Hematopoietic multipotent progenitor cell treated with erythropoietin and hydrocortisone succinate and interleukin-3 and kit ligand, for 4 days (in vitro differentiated cells): ENCODE results near the gene FAM181A.

Experiments
- DNase-seq: peaks from one replicate; pipeline ENCODE4 v3.0.0-alpha.2; 2015

The FAM181A gene

DNA sequence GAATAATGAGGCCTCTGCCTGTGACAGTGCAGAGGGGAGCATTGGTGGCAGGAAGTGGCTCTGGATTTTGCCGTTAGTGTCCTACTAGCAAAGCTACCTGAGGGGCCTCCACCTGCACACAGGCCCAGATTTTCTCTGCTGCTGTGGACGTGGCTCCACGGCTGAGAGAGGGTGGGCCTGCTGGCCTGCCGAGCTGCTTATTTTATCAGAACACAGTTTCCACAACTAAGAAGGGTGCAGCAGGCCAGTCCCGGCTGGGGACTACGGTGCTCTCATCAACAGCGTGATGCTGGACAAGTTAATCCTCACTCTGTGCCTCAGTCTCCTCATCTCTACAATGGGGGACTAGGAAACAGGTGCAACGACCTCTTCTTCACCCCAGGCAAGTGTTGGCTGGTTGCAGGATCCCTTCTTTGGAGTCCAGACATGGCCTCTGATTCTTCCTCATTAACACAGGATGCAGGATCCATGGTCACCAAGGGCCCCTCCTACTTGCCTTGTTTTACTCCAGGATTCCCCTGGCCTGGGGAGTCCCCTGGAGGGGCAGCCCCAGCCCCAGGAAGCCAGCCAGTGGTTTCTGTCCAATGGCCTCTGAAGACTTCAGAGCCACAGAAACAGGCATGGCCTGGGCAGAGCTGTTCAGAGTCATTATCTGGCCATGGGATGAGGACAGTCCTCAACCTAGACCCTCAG, 3.3 kb downstream of the FAM181A start:
- no peak for DNase-seq

DNA sequence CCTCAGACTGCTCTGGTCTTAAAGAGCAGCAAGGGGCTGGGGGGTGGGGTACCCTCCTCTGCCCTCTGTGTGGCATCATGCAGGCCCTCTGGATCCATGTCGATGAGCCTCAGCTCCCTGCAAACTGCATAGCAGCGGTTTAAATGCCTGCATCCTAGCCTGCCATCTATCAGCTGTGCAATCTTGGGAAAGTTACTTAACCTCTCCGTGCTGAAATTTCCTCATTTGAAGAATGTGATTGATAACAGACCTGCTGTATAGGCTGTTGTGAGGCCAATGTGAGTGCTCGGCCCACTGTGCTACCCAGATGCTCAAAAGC, 3.8 kb downstream of the FAM181A start:
- no peak for DNase-seq

DNA sequence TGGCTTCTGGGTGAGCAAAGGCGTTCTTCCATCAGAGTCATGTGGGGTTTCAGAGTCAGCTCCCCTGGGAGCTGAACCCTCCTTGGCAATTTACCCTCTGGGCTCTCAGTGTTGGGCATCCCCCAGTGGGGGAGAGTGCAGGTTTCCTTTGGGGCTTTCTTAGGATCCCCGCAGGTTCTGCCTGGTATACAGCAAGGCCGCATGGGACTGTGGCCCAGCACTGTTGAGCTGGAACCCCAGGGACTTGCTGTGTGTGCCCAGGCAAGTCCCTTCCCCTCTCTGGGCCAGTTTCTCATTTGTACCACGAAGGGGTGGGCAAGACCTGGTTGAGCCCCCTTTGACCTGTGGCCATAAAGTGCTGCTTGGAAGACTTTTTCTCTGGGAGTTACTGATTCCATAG, 5.5 kb downstream of the FAM181A start:
- DNase-seq = no peak

DNA sequence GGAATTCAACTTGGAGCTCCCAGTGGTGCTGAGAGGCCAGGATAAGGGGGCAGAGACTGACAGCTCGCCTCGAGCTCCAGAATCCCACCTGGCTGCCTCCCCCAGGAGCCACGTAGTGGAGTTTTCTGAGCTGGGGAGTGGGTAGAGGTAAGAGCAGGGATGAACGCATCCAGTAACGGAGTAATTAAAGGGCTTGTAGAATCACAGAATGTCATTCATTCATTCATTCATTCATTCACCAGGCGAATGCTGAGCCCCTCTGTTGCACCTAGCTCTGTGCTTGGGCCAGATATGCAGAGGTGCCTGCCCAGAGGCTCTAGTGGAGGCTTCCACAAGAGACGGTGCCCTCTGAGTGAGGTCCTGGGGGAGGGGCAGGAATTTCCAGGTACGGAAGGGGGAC, 8.1 kb downstream of the FAM181A start:
- no peak for DNase-seq

DNA sequence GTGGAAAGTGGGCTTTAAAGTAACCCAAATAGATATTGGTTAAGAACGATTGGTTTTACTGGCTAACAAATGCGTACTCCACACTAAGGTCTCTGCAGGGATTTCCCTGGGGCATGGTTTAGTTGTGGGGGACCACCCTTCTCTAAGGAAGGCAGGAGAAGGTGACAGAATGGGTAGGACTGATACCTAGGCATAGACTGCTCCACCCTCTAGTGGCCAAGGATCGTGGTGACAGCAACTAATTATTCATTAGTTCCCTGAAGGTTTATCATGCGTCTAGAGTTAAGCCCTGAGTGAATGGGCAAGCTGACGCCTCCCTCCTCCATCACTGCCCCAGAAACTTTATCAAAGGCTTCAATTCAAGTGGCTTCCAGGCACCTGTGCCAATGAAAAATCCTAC, 9.1 kb downstream of the FAM181A start:
- peak; percentile 71 for DNase-seq

DNA sequence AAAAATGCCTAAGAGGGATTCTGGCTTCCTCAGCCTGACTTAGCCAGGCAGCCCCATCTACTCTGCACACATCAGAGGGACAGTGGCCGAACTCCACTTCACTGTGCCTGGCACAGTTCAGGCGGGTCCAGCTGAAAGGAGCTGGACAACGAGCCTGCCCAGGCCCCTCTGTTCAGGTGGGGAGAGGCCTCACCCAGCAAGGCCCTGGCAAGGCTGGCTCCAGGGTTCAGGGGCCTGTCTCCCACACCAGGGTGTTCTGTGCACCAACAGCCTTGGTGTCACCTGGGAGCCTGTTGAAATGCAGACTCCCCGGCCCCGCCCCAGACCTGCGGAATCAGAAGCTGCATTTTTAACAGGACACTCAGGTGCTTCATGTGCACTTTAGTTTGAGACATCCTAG, 9.8 kb downstream of the FAM181A start:
- DNase-seq = no peak

DNA sequence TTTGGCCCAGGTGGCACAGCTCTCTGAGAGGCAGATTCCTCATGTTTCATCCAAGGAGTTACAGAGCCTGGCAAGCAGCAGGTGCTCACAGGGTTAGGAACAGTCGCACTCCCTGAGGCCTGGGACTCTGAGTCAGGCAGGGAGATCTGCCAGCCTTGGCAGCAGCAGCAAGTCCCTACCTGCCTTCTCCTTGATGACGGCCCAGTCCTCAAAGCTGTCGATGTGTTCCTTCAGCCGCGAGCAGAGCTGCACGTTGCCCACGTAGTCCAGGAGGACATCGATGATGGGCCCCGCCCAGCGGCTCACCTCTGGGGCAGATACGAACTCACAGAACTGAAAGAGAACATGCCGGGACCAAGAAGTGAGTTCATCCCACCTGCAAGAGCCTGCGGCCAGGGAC, 10.4 kb downstream of the FAM181A start:
- no peak for DNase-seq

DNA sequence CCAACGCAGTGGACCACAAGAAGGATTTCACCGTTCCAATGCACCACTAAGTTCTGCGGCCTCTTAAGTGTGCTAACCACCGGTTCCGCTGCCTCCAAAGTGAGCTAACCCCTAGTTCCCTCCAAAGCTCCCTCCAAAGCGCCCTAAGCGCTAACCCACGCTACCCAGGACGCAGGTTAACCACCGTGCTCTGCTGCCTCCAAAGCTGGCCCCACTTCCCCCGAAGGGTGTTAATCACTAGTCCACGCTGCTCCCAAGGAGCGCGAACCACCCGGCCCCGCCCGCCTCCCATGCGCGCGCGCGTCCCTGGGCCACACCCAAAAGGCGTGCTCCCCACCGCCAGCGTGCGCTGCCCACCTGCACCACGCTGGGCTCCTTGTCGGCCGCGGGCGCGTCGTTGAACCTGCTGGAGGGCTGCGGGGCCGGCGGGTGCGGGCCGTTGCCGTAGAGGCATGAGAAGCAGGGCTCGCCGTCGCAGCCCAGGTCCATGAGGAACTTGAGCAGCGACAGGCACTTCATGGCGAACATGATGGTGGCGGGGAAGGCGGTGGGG, 11.7 kb downstream of the FAM181A start:
- peak; percentile 16 for DNase-seq

DNA sequence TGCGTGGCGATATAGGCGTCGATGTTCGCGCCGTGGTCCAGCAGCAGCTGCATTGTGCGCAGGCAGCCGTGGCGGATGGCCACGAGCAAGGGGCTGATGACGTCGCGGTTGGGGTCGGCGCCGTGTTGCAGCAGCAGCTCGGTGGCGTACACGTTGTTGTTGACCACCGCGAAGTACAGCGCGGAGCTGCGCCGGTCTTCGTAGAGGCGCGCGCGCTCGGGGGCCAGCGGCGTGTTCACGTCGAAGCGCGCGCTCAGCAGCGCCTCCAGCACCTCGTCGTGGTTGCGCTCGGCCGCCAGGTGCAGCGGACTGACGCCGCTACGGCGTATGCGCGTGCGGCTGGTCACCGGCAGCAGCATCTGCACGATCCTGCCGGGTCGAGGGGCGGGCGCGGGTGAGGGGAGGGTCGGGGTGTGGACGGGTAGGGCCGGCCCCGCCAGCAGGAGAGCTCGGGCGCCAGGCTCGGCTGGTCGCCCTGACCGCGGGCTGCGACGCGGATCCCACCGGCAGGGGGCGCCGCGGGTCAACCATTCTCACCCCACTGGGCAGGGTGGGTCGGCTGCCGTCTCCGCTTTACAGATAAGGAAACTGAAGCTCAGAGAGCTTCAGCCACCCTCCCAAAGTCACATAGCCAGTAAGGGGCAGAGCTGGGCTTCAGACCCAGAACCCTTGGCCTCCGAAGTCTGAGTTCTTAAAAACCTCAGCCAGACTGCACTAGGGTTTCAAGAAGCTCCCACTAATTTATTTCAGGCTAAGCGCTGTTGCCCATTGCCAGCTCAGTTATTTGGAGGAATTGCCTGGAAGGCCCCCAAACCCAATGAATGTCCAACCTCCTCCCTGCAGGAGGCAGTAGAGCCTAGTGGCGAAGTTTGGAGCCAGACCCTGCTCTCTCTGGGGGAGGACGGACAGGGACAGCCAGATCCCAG, 12.4 kb downstream of the FAM181A start:
- DNase-seq = peak; percentile 89

DNA sequence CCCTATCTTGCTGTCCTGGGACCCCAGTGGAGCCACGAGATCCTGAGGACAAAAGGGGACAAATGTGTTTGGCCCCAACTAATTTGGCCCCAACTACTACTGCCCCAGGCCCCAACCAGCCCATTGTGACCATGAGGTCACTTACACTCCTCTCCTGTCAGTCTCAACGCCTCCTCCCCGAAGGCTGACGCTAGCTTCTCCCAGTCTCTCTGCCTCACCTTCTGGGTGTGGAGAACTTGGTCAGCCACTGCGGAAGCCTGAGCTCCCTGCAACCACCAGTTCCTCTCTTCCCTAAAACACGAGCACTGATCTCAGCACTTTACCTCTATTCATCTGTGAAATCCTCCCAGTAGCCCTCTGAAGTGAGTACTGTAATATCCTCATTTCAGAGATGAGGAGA, 13.3 kb downstream of the FAM181A start:
- DNase-seq = no peak

DNA sequence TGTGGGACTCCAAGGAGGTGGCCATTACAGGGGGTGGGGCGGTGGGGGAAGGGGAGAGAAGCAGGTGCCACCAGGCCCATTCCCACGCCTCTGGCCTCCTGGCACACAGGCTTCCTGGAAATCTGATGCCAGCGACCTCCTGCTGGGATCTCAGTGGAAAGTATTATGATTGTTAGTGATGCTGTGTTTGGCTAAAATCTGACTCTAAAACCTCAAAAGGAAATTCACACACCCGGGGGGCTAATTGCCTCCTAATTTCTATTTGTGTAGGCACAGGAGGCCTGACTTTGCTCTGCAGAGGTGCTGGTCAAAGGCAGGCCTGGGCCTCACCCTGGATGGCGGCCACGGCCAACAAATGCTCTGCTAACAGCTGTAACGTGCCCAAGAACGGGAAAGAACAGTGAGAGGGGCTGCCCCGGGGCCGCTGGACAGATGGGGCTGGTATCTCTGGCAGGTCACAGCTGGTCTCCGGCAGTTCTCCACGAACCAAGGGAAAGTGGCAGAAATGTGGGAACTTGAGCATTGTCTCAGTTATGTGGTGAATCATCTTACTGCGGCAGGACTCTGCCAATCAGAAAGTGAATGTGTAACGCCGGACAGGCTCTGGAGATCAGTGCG, 14.3 kb downstream of the FAM181A start:
- DNase-seq = no peak

DNA sequence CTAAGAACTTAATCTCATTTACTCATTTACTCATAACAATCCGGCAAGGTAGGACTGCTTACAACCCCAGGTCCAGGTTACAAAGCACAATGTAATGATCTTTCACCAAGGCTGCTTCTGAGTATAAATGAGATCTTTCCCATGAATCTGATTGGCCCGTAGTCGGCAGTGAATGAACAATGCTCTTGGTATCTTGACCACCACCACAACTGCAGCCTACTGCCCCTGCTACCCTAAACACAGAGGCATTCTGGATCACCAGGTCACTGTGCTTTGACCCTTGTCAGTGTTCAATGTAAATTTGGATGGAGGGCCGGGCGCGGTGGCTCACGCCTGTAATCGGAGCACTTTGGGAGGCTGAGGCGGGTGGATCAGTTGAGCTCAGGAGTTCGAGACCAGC, 15.9 kb downstream of the FAM181A start:
- DNase-seq = no peak

DNA sequence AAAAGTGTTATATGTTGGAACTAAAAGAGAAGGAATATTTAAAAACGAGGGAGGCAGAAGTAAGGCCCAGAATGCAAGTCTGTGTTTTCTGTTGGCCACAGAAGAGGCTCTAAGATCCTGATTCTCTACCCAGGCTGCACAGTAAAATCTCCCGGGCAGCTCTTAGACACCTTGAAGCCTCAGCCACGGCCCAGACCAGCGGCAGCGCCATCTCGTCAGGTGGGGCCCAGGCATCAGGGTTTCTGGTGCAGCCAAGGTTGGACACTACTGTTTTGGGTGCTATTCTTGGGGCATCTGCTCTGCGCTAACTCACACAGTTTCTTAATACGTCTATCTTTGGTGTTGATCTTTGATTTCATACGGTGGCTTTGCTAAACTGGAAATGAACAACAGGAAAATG, 16.8 kb downstream of the FAM181A start:
- no peak for DNase-seq

DNA sequence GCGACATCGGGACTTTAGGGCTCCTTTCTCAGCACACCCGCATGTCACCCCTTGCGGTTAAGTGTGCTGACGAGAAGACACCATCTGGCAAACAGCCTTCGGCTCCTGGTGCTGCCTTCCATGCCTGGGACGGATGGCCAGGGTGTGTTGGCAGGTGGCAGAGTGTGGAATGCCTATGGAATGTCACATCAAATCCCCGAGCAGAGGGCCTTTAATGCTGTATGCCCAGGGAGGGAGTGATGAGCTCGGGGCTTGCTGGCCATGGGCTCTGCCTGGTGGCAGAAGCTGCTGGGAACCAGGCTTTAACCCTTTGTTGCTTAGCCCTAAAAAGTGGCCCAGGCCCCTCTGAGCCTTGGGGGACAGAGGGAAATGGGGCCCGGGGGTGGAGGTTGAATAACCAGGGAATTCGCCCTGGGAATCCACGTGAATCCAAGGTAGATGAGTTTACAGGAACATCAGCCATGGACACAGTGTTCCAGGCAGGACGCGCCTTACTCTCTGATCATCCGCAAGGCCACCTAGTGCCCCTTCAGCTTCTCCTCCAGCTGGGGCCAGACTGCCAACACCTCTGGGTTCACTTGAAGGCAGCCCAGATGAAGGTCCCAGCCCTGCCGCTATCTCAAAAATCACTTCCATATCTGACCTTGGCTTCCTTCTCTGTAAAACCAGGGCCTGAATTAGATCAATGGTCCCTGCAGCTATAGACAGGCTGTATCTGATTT, 17.4 kb downstream of the FAM181A start:
- no peak for DNase-seq

DNA sequence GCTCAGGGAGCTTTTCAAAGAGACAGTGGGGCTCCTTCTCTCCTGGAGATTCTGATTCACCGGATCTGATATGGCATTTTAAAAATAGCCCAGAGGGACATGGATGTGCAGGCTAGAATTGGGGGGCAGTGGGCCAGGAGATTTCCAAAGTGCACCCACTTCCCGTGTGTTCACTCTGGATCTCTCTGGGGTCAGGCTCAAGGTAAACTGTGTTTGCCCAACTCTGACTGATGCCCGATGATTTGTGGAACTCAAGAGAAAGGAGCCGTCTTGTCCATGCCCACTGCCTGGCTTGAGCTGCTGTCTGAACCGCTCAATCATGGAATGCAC, 17.9 kb downstream of the FAM181A start:
- DNase-seq = no peak

DNA sequence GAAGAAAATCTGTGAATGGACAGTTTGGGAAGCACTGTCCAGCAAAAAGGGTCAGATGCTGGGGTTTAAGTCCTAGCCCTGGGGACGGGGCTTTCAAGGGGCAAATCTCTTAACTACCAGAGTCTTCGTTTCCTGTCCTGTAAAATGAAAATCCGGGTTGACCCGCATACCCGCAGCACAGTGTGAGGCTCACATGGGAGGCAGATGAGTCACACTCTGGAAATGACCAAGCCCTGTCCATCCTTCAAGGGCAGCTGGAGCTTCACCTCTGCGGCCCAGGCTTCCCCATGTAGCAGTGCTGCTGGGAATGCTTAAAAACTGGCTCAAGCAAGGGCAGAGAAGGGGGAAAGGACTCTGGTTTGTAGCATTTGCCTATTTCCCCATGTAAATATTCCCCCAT, 19.0 kb downstream of the FAM181A start:
- no peak for DNase-seq

DNA sequence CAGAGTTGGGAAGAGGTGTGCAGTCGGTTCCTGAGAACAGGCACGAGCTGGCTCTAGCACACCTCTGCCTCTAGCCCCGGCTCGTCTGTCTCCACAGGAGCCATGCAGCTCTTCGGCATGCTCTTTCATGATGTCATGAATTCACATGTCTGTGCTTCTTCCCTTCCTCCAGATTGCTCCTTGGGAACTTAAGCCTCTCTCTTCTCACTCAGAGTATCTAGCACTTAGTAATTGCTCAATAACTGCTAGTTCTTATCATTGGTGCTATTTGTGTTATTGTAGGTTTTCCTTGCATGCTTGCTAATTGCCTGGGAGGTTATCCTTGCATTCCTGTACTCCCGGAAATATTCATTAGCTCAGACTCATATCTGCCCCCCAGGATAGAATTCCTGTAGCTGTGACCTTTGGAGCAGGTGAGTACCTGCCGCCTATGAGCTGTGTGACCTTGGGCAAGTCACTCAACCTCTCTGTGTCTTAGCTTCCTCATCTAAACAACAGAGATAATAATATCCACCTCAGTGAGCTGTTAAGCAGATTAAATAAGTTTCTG, 19.5 kb downstream of the FAM181A start:
- DNase-seq = no peak

DNA sequence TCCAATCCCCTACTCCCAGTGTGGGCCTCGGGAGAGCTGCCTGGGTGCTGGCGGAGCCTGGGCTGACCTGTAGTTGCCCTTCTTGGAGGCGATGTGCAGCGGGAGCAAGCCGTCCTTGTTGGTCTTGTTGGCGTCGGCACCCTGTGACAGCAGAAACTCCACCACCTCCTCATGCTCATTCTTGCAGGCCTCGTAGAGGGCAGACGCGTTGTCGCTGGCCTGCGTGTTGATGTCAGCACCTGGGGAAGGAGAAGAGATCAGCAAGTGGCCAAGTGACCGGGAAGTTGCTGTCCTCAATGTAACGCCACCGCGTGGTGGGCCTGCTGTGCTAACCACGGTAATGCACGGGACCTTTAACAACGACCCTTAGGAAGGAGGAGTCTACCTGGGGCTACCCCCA, 20.1 kb downstream of the FAM181A start:
- no peak for DNase-seq

DNA sequence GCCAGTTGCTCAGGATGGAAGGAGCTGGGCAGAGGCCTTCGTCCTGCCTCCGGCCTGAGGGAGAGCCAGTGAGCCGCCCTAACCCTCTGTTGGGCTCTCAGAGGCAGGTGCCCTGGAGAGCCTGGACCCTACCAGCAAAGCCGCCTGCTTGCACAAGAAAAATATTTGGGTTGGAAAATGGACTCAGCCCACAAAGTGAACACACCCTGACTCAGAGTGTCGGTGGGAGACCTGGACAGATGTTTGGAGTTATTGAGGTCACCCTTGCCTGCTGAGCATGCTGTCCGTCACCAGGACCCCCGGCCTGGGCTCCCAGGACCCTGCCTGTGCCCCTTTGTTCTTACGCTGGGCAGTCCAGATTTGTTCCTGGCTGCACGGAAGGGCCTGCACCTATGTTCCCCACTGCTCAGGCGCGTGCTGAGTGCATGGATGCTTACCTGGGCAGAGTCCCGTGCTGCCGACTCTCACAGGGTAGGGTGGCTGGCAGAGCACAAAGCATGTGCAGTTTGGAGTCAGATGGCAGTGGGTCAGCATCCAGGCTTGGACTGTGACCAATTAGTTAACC, 22.4 kb downstream of the FAM181A start:
- no peak for DNase-seq

DNA sequence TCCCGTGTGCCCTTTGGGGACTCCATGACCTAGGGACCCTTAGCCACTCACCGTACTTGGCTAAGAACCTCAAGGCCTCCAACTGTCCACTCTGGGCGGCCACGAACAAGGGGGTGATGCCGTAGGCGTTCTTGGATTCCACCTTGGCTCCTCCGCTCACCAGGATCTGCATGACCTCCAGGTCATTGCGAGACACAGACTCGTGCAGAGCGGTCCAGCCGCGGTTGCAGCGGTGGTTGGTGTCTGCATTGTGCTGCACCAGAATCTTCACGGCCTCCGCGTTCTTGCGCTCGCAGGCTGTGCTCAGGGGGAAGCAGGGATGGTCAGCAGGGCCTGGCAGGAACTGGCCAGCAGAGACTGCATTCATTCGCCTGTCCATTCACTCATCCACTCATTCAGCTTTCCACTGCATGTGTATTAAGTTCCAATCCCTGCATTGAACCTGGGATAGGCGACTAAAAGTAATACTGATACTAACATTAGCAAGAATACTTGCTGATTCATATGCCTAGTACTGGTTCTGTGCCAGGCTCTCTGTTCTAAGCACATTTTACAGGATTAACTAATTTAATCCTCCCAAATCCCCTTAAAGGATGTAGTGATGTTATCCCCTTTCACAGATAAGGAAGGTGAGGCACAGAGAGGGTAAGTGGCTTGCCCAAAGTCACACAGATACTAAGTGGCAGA, 23.9 kb downstream of the FAM181A start:
- DNase-seq = no peak

DNA sequence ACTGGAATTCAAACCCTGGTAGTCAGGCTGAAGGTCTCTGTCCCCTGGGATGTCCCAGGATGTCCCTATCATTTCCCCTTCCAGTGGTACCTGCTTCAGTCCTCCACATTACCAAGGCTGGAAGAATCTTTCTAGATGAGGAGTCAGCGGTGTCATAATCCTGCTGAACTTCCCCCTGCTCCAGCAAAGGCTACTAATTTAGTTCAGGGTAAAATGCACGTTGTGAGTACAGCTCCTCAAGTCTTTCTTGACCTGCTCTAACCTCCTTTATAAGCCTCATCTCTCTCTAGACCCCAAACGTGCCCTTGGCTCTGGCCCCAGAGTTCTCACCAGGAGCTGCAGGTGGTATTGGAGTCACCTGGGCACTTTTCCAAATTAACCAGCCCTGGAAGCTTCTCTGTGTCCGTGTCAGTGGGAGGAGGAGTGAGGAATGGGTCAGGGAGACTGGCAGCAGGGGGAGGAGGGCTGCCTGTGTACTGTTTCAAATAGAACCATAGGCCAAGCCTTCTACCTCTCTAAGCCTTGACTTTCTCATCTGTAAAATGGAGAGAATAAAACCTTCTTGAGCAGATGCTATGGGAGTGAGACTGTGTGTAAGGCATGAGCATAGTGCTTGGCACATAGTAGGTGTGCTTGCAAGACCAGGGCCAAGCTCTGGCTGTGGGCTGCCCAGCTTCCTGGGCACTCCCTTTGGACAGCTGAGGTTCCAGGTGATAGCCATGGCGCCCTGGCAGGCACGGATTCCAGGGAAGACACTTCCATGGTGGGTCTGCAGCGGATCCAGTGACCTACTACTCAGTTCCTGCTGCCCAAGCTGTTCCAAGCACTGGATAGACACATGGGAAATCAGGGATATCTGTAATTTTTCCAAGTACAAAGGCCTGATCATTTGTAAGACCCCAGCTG, 24.7 kb downstream of the FAM181A start:
- DNase-seq = no peak
